ENCODE measurements around the gene FIBP.

GRCh38 chr11:65907878-65908277 lies 19.6 kb upstream of the FIBP start:
- TF ChIP-seq CTCF (conservative IDR thresholded peaks at IDR 0.05) = no peak
- TF ChIP-seq ZFX (IDR thresholded peaks at IDR 0.05) = no peak
